Measurements from ENCODE around the gene PRLH. TPM values are rescaled to one million over a fixed set of nuclear protein-coding genes. Genes with fewer than 3 reads are reported as not detected.
A peak's percentile ranks its signal among the peaks of the same experiment; 100 is the strongest.

The PRLH gene
- total and polyA plus RNA-seq, 2 of the 13 experiments (the other 11 are each of a cell fraction or from before 2014, with no cell fraction given), result not detected

GRCh38 chr2:237593596-237594320 lies 27.4 kb downstream of the PRLH start (continued):
- TF ChIP-seq, protein P1, sequence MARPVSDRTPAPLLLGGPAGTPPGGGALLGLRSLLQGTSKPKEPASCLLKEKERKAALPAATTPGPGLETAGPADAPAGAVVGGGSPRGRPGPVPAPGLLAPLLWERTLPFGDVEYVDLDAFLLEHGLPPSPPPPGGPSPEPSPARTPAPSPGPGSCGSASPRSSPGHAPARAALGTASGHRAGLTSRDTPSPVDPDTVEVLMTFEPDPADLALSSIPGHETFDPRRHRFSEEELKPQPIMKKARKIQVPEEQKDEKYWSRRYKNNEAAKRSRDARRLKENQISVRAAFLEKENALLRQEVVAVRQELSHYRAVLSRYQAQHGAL (CRISPR knock-in tag; IDR thresholded peaks at IDR 0.05; ENCODE audit: not compliant biosample characterization), result no peak
- TF ChIP-seq AGO2 (optimal IDR thresholded peaks at IDR 0.05; ENCODE audit: low read depth, low read length) (no peak), ZNF556 (CRISPR knock-in tag; IDR thresholded peaks at IDR 0.05; ENCODE audit: borderline replicate concordance) (no peak), RNF2 (conservative IDR thresholded peaks at IDR 0.05; ENCODE audit: low read depth) (no peak), MEF2D (CRISPR knock-in tag; IDR thresholded peaks at IDR 0.05) (no peak), FOSL2 (CRISPR knock-in tag; IDR thresholded peaks at IDR 0.05) (no peak), ZMYM4 (CRISPR knock-in tag; IDR thresholded peaks at IDR 0.05) (peak; percentile 24; the same call in 1 of the 2 replicates), ZNF687 (CRISPR knock-in tag; IDR thresholded peaks at IDR 0.05) (peak; percentile 67), NCOA2 (CRISPR knock-in tag; IDR thresholded peaks at IDR 0.05) (no peak), ZNF577 (CRISPR knock-in tag; IDR thresholded peaks at IDR 0.05; ENCODE audit: borderline replicate concordance, low read depth) (no peak), ZNF724P (CRISPR knock-in tag; IDR thresholded peaks at IDR 0.05; ENCODE audit: borderline replicate concordance) (0 out of 2 replicates have a peak, but pooled peaks have one; percentile 38), EHMT2 (IDR thresholded peaks at IDR 0.05; ENCODE audit: borderline replicate concordance, low read depth, low read length) (no peak), PRMT3 (CRISPR knock-in tag; IDR thresholded peaks at IDR 0.05; ENCODE audit: borderline replicate concordance, low read depth) (0 out of 2 replicates have a peak, but pooled peaks have one; percentile 1), NFE2L1 (CRISPR knock-in tag; IDR thresholded peaks at IDR 0.05; ENCODE audit: borderline replicate concordance) (no peak), POLR2AphosphoS5 (IDR thresholded peaks at IDR 0.05; ENCODE audit: low read depth, low read length) (no peak)
- TF ChIP-seq, protein P2, sequence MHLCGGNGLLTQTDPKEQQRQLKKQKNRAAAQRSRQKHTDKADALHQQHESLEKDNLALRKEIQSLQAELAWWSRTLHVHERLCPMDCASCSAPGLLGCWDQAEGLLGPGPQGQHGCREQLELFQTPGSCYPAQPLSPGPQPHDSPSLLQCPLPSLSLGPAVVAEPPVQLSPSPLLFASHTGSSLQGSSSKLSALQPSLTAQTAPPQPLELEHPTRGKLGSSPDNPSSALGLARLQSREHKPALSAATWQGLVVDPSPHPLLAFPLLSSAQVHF (CRISPR knock-in tag; IDR thresholded peaks at IDR 0.05), result no peak
- TF ChIP-seq, protein P3, sequence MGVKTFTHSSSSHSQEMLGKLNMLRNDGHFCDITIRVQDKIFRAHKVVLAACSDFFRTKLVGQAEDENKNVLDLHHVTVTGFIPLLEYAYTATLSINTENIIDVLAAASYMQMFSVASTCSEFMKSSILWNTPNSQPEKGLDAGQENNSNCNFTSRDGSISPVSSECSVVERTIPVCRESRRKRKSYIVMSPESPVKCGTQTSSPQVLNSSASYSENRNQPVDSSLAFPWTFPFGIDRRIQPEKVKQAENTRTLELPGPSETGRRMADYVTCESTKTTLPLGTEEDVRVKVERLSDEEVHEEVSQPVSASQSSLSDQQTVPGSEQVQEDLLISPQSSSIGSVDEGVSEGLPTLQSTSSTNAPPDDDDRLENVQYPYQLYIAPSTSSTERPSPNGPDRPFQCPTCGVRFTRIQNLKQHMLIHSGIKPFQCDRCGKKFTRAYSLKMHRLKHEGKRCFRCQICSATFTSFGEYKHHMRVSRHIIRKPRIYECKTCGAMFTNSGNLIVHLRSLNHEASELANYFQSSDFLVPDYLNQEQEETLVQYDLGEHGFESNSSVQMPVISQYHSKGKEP (CRISPR knock-in tag; IDR thresholded peaks at IDR 0.05), result no peak
- TF ChIP-seq, protein P4, sequence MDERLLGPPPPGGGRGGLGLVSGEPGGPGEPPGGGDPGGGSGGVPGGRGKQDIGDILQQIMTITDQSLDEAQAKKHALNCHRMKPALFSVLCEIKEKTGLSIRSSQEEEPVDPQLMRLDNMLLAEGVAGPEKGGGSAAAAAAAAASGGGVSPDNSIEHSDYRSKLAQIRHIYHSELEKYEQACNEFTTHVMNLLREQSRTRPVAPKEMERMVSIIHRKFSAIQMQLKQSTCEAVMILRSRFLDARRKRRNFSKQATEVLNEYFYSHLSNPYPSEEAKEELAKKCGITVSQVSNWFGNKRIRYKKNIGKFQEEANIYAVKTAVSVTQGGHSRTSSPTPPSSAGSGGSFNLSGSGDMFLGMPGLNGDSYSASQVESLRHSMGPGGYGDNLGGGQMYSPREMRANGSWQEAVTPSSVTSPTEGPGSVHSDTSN (CRISPR knock-in tag; IDR thresholded peaks at IDR 0.05), result no peak
- TF ChIP-seq, protein P5, sequence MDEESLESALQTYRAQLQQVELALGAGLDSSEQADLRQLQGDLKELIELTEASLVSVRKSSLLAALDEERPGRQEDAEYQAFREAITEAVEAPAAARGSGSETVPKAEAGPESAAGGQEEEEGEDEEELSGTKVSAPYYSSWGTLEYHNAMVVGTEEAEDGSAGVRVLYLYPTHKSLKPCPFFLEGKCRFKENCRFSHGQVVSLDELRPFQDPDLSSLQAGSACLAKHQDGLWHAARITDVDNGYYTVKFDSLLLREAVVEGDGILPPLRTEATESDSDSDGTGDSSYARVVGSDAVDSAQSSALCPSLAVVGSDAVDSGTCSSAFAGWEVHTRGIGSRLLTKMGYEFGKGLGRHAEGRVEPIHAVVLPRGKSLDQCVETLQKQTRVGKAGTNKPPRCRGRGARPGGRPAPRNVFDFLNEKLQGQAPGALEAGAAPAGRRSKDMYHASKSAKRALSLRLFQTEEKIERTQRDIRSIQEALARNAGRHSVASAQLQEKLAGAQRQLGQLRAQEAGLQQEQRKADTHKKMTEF (CRISPR knock-in tag; IDR thresholded peaks at IDR 0.05), result no peak
